Peyer's patch (tissue), 4 donors: ENCODE measurements around the gene COL3A1. TPM values are rescaled to one million over a fixed set of nuclear protein-coding genes. Genes with fewer than 3 reads are reported as not detected.

Experiments
- DNase-seq, 3 donors: peaks; one replicate each; pipeline ENCODE4 v3.0.0-alpha.2; 2017 to 2019
- H3K27ac ChIP-seq, 4 donors: fragments of 200-600 bp; sonication (generic); one replicate each; pipeline ENCODE4 v1.5.1; 2016 to 2019
- H3K27me3 ChIP-seq, 2 donors: fragments of 200-600 bp; sonication (generic); one replicate each; pipeline ENCODE4 v1.5.1; 2019
- H3K36me3 ChIP-seq, 3 donors: fragments of 200-600 bp; sonication (generic); one replicate each; pipeline ENCODE4 v1.5.1; 2016 to 2019
- H3K4me1 ChIP-seq, 4 donors: fragments of 200-600 bp; sonication (generic); one replicate each; pipeline ENCODE4 v1.5.1; 2016 to 2019
- H3K4me3 ChIP-seq, 4 donors: fragments of 200-600 bp; sonication (generic); 1 replicate in 3 of 4; 2 replicates in 1 of 4; pipeline ENCODE4 v1.5.1; 2016 to 2019; ENCODE audit warnings: mild to moderate bottlenecking in 1 of 4
- H3K9me3 ChIP-seq, 4 donors: fragments of 200-600 bp; sonication (generic); one replicate each; pipeline ENCODE4 v1.5.1; 2016 to 2019; ENCODE audit warnings: mild to moderate bottlenecking in 1 of 4
- POLR2A ChIP-seq, 2 donors: fragments of 450-650 bp; IDR thresholded peaks; one replicate each; pipeline ENCODE4 v1.5.1; 2017; ENCODE audit warnings: antibody characterized with exemption in 2 of 2, mild to moderate bottlenecking in 2 of 2, moderate library complexity in 2 of 2
- total RNA-seq, 4 donors: library from RNA; depleted of rRNA; stranded (reverse); fragments of >200 nt; gene quantifications; one replicate each; pipeline ENCODE4 v1.1.0, GENCODE V29; 2016
- TF ChIP-seq, protein P1 (sequence below), 6 experiments: fragments of 450-650 bp in 4 of 6; fragments of 200-600 bp in 2 of 6; sonication (generic) in 1 of 6; IDR thresholded peaks; one replicate each; pipeline ENCODE4 v1.5.1; 2017 to 2019; ENCODE audit warnings: antibody characterized with exemption in 6 of 6, mild to moderate bottlenecking in 3 of 6, moderate library complexity in 1 of 6

Gene COL3A1
- total RNA-seq, 4 donors from 2014 or later = 33.9 to 317 (median 69.9) TPM

DNA sequence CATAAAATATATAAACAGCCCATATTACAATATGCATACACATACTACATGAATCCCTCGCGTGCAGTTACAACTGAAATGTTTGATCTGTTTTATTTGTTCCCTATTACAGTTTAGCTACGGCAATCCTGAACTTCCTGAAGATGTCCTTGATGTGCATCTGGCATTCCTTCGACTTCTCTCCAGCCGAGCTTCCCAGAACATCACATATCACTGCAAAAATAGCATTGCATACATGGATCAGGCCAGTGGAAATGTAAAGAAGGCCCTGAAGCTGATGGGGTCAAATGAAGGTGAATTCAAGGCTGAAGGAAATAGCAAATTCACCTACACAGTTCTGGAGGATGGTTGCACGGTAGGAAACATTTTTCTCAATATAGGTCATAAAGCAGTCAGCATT is 36.4 kb downstream of the COL3A1 start:
- Histone ChIP-seq H3K36me3 (peaks cover 0 to 14% (median 0%) of the 10 kb centered on the region in 3 donors), H3K27ac (no peak overlapping the region)
- no peak for TF ChIP-seq POLR2A (IDR thresholded peaks at IDR 0.05)
- TF ChIP-seq, protein P1, sequence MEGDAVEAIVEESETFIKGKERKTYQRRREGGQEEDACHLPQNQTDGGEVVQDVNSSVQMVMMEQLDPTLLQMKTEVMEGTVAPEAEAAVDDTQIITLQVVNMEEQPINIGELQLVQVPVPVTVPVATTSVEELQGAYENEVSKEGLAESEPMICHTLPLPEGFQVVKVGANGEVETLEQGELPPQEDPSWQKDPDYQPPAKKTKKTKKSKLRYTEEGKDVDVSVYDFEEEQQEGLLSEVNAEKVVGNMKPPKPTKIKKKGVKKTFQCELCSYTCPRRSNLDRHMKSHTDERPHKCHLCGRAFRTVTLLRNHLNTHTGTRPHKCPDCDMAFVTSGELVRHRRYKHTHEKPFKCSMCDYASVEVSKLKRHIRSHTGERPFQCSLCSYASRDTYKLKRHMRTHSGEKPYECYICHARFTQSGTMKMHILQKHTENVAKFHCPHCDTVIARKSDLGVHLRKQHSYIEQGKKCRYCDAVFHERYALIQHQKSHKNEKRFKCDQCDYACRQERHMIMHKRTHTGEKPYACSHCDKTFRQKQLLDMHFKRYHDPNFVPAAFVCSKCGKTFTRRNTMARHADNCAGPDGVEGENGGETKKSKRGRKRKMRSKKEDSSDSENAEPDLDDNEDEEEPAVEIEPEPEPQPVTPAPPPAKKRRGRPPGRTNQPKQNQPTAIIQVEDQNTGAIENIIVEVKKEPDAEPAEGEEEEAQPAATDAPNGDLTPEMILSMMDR (IDR thresholded peaks at IDR 0.05) = no peak

DNA sequence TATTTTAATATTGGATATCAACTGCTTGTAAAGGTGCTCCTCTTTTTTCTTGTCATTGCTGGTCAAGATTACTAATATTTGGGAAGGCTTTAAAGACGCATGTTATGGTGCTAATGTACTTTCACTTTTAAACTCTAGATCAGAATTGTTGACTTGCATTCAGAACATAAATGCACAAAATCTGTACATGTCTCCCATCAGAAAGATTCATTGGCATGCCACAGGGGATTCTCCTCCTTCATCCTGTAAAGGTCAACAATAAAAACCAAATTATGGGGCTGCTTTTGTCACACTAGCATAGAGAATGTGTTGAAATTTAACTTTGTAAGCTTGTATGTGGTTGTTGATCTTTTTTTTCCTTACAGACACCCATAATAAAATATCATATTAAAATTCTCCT is 38.2 kb downstream of the COL3A1 start:
- Histone ChIP-seq H3K36me3 (peaks cover 0 to 14% (median 0%) of the 10 kb centered on the region in 3 donors), H3K9me3 (no peaks in the 10 kb centered on the region), H3K4me1 (no peaks in the 10 kb centered on the region), H3K27ac (no peak overlapping the region), H3K4me3 (no peak overlapping the region), H3K27me3 (no peaks in the 10 kb centered on the region)
- TF ChIP-seq, protein P1 (IDR thresholded peaks at IDR 0.05) = no peak
- no peak for TF ChIP-seq POLR2A (IDR thresholded peaks at IDR 0.05)
- no peak for DNase-seq

More for the DNA sequence above, 36.4 kb downstream of the COL3A1 start:
- Histone ChIP-seq H3K9me3 (no peaks in the 10 kb centered on the region), H3K27me3 (no peaks in the 10 kb centered on the region), H3K4me3 (no peak overlapping the region), H3K4me1 (no peaks in the 10 kb centered on the region)
- DNase-seq = no peak

GRCh38 chr2:189013031-189013430 is 38.9 kb downstream of the COL3A1 start:
- no peaks in the 10 kb centered on the region for H3K9me3 ChIP-seq
- peaks cover 0 to 10% (median 0%) of the 10 kb centered on the region in 3 donors for H3K36me3 ChIP-seq
- H3K27ac ChIP-seq = no peak overlapping the region
- no peak for DNase-seq
- H3K27me3 ChIP-seq = no peaks in the 10 kb centered on the region
- no peaks in the 10 kb centered on the region for H3K4me1 ChIP-seq
- no peak overlapping the region for H3K4me3 ChIP-seq
- TF ChIP-seq, protein P1 (IDR thresholded peaks at IDR 0.05) = no peak
- TF ChIP-seq POLR2A (IDR thresholded peaks at IDR 0.05) = no peak

DNA sequence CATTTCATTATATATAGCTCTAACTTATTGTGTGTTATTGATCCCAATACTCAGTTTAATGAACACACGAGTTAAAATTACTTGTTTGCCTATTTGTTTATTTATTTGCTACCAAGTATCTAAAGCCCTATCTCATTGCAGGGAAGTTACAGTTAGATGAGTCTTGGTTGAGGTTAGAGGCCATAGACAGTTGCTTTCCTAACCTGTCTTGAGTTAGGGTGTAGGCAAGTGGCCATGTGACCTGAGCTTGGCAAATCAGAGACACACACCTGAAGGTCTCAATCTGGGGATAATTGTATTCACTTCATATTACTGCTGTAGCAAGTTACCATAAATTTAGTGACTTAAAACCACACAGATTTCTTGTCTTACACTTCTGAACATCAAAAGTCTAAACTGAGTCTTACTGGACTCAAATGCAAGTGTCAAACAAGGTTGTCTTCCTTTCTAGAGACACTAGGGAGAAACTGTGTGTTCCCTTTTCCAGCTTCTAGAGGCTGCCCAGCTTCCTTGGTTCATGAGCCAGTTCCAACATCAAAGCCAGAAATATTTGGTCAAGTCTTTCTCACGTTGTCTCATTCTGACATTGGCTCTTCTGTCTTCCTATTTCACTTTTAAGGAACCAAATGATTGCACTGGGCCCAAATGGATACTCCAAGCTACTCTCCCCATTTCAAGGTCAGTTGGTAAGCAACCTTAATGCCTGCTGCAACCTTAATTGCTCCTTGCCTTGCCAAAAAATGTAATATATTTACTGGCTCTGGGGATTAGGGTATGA is 39.7 kb downstream of the COL3A1 start:
- Histone ChIP-seq H3K27ac (peak overlapping the region in 2 of 4 donors; percentile 25 to 57), H3K27me3 (no peaks in the 10 kb centered on the region), H3K36me3 (peaks cover 0 to 2% (median 0%) of the 10 kb centered on the region in 3 donors), H3K9me3 (no peaks in the 10 kb centered on the region), H3K4me1 (no peaks in the 10 kb centered on the region), H3K4me3 (no peak overlapping the region)
- TF ChIP-seq POLR2A (IDR thresholded peaks at IDR 0.05) = no peak
- TF ChIP-seq, protein P1 (IDR thresholded peaks at IDR 0.05) = no peak
- DNase-seq = no peak

GRCh38 chr2:189014449-189015138 is 40.4 kb downstream of the COL3A1 start:
- TF ChIP-seq, protein P1 (IDR thresholded peaks at IDR 0.05) = no peak
- TF ChIP-seq POLR2A (IDR thresholded peaks at IDR 0.05) = no peak
- H3K36me3 ChIP-seq = no peaks in the 10 kb centered on the region
- H3K9me3 ChIP-seq = no peaks in the 10 kb centered on the region
- no peaks in the 10 kb centered on the region for H3K4me1 ChIP-seq
- no peak overlapping the region for H3K4me3 ChIP-seq
- peak overlapping the region in 2 of 4 donors; percentile 25 to 57 for H3K27ac ChIP-seq
- H3K27me3 ChIP-seq = no peaks in the 10 kb centered on the region
- no peak for DNase-seq
